H1 (cell line): ENCODE results near the gene RAB30.

Experiments used
- EZH2 ChIP-seq: fragments of 200-600 bp; sonication (generic); IDR thresholded peaks from 2 replicates; pipeline ENCODE4 v1.7.1; 2012; ENCODE audit warnings: low read depth, mild to moderate bottlenecking, moderate library complexity, low read length, inconsistent platforms; ENCODE audit not compliant: severe bottlenecking
- GABPA ChIP-seq: IDR thresholded peaks from 2 replicates; pipeline ENCODE4 v1.6.1; 2011; ENCODE audit warnings: mild to moderate bottlenecking, low read length, moderate library complexity, borderline replicate concordance; ENCODE audit not compliant: insufficient read depth
- KDM1A ChIP-seq: fragments of 200-600, 300-600 bp; sonication (generic); IDR thresholded peaks from 2 replicates; pipeline ENCODE4 v1.7.1; 2016; ENCODE audit warnings: mild to moderate bottlenecking, low read length, borderline replicate concordance
- TAF1 ChIP-seq: IDR thresholded peaks from 2 replicates; pipeline ENCODE4 v1.6.1; 2011; ENCODE audit warnings: mild to moderate bottlenecking, low read depth, low read length
- TF ChIP-seq, protein P1 (sequence below), 3 experiments: IDR thresholded peaks; 1 replicate in 2 of 3; 2 replicates in 1 of 3; pipeline versions ENCODE4 v1.5.1 to v1.6.1; 2011; ENCODE audit warnings: low read length in 3 of 3, mild to moderate bottlenecking in 3 of 3, inconsistent platforms in 2 of 3, low read depth in 1 of 3, moderate library complexity in 1 of 3; ENCODE audit not compliant: insufficient read depth in 1 of 3; ENCODE audit errors: control extremely low read depth in 1 of 3
- TF ChIP-seq, protein P2 (sequence below): IDR thresholded peaks from 2 replicates; pipeline ENCODE4 v1.6.1; 2012; ENCODE audit warnings: inconsistent platforms

GRCh38 chr11:83014951-83015350, 56.7 kb downstream of the RAB30 start:
- TF ChIP-seq, protein P1, sequence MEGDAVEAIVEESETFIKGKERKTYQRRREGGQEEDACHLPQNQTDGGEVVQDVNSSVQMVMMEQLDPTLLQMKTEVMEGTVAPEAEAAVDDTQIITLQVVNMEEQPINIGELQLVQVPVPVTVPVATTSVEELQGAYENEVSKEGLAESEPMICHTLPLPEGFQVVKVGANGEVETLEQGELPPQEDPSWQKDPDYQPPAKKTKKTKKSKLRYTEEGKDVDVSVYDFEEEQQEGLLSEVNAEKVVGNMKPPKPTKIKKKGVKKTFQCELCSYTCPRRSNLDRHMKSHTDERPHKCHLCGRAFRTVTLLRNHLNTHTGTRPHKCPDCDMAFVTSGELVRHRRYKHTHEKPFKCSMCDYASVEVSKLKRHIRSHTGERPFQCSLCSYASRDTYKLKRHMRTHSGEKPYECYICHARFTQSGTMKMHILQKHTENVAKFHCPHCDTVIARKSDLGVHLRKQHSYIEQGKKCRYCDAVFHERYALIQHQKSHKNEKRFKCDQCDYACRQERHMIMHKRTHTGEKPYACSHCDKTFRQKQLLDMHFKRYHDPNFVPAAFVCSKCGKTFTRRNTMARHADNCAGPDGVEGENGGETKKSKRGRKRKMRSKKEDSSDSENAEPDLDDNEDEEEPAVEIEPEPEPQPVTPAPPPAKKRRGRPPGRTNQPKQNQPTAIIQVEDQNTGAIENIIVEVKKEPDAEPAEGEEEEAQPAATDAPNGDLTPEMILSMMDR (IDR thresholded peaks at IDR 0.05; ENCODE audit: control extremely low read depth in 1 of 3, insufficient read depth in 1 of 3, low read depth in 1 of 3, low read length in 3 of 3), result no peak
- TF ChIP-seq GABPA (no peak), KDM1A (no peak), EZH2 (no peak), TAF1 (no peak)
- TF ChIP-seq, protein P2, sequence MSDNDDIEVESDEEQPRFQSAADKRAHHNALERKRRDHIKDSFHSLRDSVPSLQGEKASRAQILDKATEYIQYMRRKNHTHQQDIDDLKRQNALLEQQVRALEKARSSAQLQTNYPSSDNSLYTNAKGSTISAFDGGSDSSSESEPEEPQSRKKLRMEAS, result no peak
